ENCODE data around the gene CLDN9.

CLDN9 gene

DNA sequence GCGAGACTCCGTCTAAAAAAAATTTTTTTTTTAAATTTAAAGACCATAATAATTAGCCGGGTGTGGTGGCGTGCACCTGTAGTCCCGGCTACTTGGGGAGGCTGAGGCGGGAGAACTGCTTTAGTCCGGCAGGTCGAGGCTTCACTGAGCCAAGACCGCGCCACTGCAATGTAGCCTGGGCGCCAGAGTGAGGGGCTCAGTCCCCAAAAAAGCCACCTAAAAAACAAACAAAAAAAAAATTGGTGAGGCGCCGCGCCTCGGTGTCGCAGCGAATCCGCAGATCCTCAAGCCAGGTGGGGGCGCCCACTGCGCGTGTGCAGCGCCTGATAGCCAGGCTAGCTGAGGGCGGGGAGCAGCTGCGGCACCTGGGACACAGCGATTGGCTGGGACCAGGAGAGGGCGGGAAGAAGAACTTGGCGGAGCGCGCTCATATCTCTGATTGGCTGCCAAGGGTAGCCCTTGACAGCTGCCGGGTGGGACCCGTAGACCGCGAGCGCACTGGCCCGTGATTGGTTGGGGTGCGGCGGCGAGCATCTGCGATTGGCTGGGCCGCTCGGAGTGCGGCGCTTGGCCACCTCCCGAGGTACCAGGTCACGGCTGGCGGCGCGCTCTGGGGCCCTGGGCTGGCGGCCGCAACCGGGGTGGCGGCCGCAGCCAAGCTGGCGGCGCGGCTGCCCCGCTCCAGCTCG is 9.0 kb upstream of the CLDN9 start:
- Histone ChIP-seq H3K4me1 (ENCODE audit: insufficient read depth, low read length) (peaks cover 24% of the 10 kb centered on the region), H3K27ac (ENCODE audit: low read depth, low read length) (no peak overlapping the region), H3K9me3 (ENCODE audit: insufficient read depth, low read depth, low read length) (no peaks in the 10 kb centered on the region), H3K4me3 (ENCODE audit: low read length) (peak overlapping the region; percentile 29; the same call in 1 of the 2 replicates), H3K27me3 (ENCODE audit: insufficient read depth, low read length) (no peaks in the 10 kb centered on the region), H3K36me3 (ENCODE audit: insufficient read depth, low read length) (no peaks in the 10 kb centered on the region), H3K9ac (ENCODE audit: low read depth, low read length) (no peak overlapping the region)
- WGBS: 10% methylated on average over 58 of the region's 58 CpGs

DNA sequence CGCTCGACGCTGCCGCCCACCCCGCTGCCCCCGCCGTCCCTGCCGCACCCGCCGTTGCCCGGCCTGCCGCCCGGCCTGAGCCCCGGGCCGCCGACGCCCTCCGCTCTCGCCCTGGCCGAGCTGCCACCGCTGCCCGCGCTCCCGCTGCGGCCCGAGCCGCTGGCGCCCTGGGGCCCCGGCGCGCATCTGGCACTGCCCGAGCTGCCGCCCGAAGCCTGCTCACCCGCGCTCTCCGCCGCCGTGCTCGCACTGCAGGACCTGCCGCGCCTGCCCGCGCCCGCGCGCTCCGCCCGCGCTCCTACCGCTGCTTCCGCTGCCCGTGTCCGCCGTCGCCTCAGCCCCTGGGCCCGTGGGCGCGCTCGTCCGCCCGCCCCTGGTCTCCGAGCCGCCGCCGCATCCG is 8.4 kb upstream of the CLDN9 start:
- no peaks in the 10 kb centered on the region for H3K9me3 ChIP-seq (ENCODE audit: insufficient read depth, low read depth, low read length)
- peak overlapping the region; percentile 29; the same call in 1 of the 2 replicates for H3K4me3 ChIP-seq (ENCODE audit: low read length)
- peaks cover 30% of the 10 kb centered on the region for H3K4me1 ChIP-seq (ENCODE audit: insufficient read depth, low read length)
- H3K9ac ChIP-seq (ENCODE audit: low read depth, low read length): no peak overlapping the region
- under 1% methylated on average over 67 of the region's 67 CpGs for WGBS
- no peaks in the 10 kb centered on the region for H3K36me3 ChIP-seq (ENCODE audit: insufficient read depth, low read length)
- no peak overlapping the region for H3K27ac ChIP-seq (ENCODE audit: low read depth, low read length)
- no peaks in the 10 kb centered on the region for H3K27me3 ChIP-seq (ENCODE audit: insufficient read depth, low read length)

DNA sequence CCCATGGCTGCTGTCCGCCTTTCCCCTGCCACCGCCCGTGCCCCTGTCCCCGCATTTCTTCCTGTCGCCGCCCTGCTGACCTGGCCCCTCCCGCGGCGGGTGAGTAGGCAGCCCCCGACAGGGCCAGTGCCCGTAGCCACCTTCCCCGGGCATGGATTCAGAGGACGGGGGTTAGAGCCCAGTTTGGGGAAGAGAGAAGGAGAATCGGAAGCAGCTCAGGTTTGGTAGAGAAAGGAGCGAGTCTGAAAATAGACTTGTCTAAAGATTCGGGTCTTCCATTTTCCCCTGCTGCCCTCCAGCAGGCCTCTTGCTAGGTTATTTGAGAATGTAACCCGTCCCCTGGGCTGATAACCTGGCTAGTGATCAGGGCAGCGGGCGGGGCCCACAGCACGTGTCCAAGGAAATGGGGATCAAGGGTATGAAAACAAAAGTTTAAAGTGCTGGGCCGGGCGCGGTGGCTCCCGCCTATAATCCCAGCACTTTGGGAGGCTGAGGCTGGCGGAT is 7.9 kb upstream of the CLDN9 start:
- H3K9me3 ChIP-seq (ENCODE audit: insufficient read depth, low read depth, low read length): no peaks in the 10 kb centered on the region
- H3K4me1 ChIP-seq (ENCODE audit: insufficient read depth, low read length): peaks cover 35% of the 10 kb centered on the region
- H3K9ac ChIP-seq (ENCODE audit: low read depth, low read length): peak overlapping the region; percentile 60; the same call in 1 of the 2 replicates
- WGBS: 2% methylated on average over 25 of the region's 25 CpGs
- H3K36me3 ChIP-seq (ENCODE audit: insufficient read depth, low read length): no peaks in the 10 kb centered on the region
- no peaks in the 10 kb centered on the region for H3K27me3 ChIP-seq (ENCODE audit: insufficient read depth, low read length)
- peak overlapping the region; percentile 65 for H3K4me3 ChIP-seq (ENCODE audit: low read length)
- H3K27ac ChIP-seq (ENCODE audit: low read depth, low read length): peak overlapping the region; percentile 83; the same call in 1 of the 2 replicates

DNA sequence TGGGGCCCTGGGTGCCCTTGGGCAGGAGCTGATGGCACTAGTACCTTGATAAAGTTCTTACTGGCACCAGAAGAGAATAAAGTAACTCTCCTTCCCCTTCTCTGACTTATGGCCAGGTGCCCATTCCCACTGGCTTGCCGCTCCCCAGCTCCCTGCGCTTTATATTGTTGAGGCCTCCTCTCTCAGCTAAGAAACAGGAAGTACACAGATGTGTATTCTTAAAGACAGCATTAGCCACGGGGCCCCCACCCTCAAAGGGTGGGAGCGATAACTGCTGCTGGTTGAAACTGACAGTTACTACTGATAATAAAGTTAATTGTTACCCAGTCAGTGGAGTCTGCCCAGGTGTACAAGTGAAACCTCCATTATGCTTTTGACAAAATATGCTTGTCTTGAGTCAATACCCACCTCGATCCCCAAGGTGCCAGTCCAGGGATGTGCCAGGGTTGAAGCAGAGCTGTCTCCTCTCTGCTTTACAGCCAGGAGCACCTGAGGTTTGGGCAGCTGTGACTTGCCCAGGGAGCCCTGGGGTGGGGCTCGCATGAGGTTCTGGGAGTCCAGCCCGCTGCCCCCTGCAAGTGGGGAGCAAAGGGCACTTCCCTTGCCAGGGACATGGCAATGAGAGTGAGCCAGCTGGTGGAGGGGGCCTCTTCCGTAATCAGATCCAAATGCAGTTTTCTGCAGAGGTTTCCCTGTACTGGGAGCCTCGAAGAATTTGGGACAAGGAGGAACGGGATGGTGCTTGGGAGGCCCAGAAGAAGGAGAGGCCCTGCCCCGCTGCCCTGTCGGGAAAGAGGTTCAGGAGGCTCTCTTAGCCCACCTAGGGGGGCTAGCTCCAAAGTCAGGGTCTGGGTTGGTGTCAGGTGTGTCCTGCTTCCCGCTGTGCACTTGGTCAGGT is 5.4 kb upstream of the CLDN9 start:
- Histone ChIP-seq H3K36me3 (ENCODE audit: insufficient read depth, low read length) (no peaks in the 10 kb centered on the region), H3K27ac (ENCODE audit: low read depth, low read length) (peak overlapping the region; percentile 98), H3K4me3 (ENCODE audit: low read length) (peak overlapping the region; percentile 44), H3K9me3 (ENCODE audit: insufficient read depth, low read depth, low read length) (no peaks in the 10 kb centered on the region), H3K9ac (ENCODE audit: low read depth, low read length) (peak overlapping the region; percentile 86), H3K27me3 (ENCODE audit: insufficient read depth, low read length) (peaks cover 9% of the 10 kb centered on the region), H3K4me1 (ENCODE audit: insufficient read depth, low read length) (peaks cover 41% of the 10 kb centered on the region)
- WGBS: 42% methylated on average over 13 of the region's 13 CpGs

DNA sequence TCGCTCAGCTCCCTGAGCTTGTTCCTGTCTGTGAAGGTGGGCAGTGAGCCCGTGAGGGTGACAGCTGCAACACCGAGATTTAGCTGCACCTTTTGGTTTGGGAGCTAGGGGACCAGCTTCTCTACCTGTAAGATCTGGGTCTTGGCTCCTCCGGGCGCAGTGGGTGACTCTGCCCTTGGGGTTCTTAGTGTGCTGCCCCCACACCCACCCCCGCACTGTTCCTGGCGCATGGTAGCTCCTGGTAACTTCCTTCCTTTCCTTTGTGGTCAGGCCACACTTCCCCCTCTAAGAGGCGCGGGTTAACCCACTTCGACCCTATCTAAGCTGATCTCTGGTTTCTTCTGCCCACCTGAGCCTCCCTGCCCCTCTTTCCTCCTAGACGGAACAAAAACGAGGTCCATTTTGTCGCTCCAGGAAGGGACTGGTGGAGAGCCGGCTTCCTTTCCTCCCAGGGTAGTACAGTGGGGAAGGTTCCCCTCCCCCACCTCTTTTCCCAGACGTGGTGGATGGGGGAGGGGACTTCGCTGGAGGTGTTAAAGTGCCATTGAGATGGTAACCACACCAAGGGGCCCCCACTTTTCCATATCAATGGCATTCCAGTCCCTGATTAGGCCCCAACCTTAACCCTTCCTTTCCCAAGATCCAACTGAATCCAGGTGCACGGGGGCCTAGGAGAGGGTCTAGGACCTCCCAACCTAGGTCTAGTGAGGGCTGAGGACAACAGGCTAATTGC is 4.6 kb upstream of the CLDN9 start:
- H3K4me1 ChIP-seq (ENCODE audit: insufficient read depth, low read length): peaks cover 44% of the 10 kb centered on the region
- peak overlapping the region; percentile 86 for H3K9ac ChIP-seq (ENCODE audit: low read depth, low read length)
- peak overlapping the region; percentile 98 for H3K27ac ChIP-seq (ENCODE audit: low read depth, low read length)
- peak overlapping the region; percentile 44 for H3K4me3 ChIP-seq (ENCODE audit: low read length)
- WGBS: 3% methylated on average over 13 of the region's 17 CpGs
- H3K36me3 ChIP-seq (ENCODE audit: insufficient read depth, low read length): no peaks in the 10 kb centered on the region
- no peaks in the 10 kb centered on the region for H3K9me3 ChIP-seq (ENCODE audit: insufficient read depth, low read depth, low read length)
- H3K27me3 ChIP-seq (ENCODE audit: insufficient read depth, low read length): peaks cover 11% of the 10 kb centered on the region

DNA sequence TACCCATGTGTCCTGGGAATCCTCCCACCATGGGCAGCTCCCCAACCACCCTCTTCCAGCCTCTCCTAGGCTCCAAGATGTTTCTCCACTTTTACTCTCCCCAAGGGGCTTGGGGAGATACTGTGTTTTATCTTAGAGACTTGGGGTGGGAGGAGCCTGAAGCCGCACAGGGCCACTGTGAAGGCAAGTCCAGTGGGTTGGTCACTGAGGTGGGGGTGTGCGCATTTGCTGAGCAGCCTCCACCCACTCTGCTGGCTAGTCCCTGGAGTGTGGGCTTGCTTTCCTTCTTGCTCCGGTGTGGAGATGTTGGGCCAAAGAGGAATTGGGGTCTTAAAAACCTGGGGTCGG is 4.1 kb upstream of the CLDN9 start:
- H3K9me3 ChIP-seq (ENCODE audit: insufficient read depth, low read depth, low read length): no peaks in the 10 kb centered on the region
- H3K27me3 ChIP-seq (ENCODE audit: insufficient read depth, low read length): peaks cover 16% of the 10 kb centered on the region
- peak overlapping the region; percentile 44; the same call in 1 of the 2 replicates for H3K4me3 ChIP-seq (ENCODE audit: low read length)
- peak overlapping the region; percentile 65 for H3K9ac ChIP-seq (ENCODE audit: low read depth, low read length)
- peaks cover 49% of the 10 kb centered on the region for H3K4me1 ChIP-seq (ENCODE audit: insufficient read depth, low read length)
- WGBS: 36% methylated on average over 4 of the region's 4 CpGs
- no peaks in the 10 kb centered on the region for H3K36me3 ChIP-seq (ENCODE audit: insufficient read depth, low read length)
- peak overlapping the region; percentile 98 for H3K27ac ChIP-seq (ENCODE audit: low read depth, low read length)

DNA sequence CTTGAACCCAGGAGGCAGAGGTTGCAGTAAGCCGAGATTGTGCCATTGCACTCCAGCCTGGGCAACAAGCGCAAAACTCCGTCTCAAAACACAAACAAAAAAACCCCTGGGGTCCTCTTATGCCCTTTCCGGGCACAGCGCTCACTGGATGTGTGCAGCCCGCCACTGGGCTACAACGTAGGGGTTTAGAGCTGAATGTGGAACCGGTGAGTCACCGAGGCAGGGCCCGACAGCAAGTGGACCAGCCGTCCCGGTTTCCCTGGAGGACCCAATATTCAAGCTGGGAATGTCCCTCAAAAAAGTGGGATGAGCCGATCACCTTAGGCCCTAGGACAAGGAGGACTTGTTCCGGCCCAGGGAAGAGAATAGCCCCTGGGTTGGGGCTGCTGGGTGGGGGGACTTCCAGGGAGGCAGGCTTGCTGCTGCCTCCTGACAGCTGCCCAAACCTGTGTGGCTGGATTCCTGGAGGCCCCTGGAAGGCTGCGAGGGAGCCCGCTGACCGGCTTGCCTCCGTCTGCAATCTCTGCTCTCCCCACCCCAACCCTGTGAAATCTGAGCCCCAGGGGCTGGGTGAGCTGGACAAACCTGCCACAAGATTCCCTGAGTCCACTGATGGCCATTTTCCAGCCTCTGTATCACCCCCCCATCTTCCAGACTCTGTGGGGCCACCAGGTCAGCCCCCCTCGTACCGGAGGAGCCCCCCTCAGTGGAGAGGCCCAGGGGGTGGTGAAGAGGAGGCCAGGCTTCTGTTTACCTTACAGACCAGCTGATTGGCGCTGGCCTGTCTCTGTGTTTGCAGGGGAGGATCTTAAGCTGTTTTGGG is 2.9 kb upstream of the CLDN9 start:
- peak overlapping the region; percentile 65 for H3K9ac ChIP-seq (ENCODE audit: low read depth, low read length)
- peaks cover 6% of the 10 kb centered on the region; the same call in 1 of the 2 replicates for H3K36me3 ChIP-seq (ENCODE audit: insufficient read depth, low read length)
- peak overlapping the region; percentile 44 for H3K4me3 ChIP-seq (ENCODE audit: low read length)
- peaks cover 18% of the 10 kb centered on the region for H3K27me3 ChIP-seq (ENCODE audit: insufficient read depth, low read length)
- peak overlapping the region; percentile 98 for H3K27ac ChIP-seq (ENCODE audit: low read depth, low read length)
- 25% methylated on average over 21 of the region's 21 CpGs for WGBS
- H3K9me3 ChIP-seq (ENCODE audit: insufficient read depth, low read depth, low read length): no peaks in the 10 kb centered on the region
- peaks cover 56% of the 10 kb centered on the region for H3K4me1 ChIP-seq (ENCODE audit: insufficient read depth, low read length)

DNA sequence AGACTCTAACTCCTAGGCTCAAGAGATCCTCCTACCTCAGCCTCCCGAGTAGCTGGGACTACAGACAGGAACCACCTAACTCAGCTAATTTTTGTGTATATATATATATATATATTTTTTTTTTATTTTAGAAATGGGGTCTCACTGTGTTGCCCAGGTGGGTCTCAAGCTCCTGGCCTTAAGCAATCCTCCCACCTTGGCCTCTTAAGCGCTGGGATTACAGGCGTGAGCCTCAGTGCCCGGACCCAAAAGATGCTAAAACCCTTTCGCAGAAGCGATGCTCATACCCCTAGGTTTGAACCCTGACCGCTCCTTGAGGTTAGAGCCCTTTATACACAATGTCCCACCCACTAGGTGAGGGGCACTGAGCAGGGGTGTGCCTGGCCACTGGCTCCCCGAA is 2.2 kb upstream of the CLDN9 start:
- Histone ChIP-seq H3K4me1 (ENCODE audit: insufficient read depth, low read length) (peaks cover 56% of the 10 kb centered on the region), H3K27me3 (ENCODE audit: insufficient read depth, low read length) (peaks cover 18% of the 10 kb centered on the region), H3K27ac (ENCODE audit: low read depth, low read length) (peak overlapping the region; percentile 98; the same call in 1 of the 2 replicates), H3K4me3 (ENCODE audit: low read length) (peak overlapping the region; percentile 44; the same call in 1 of the 2 replicates), H3K9ac (ENCODE audit: low read depth, low read length) (no peak overlapping the region), H3K9me3 (ENCODE audit: insufficient read depth, low read depth, low read length) (no peaks in the 10 kb centered on the region), H3K36me3 (ENCODE audit: insufficient read depth, low read length) (peaks cover 13% of the 10 kb centered on the region)
- WGBS: 96% methylated on average over 7 of the region's 8 CpGs

DNA sequence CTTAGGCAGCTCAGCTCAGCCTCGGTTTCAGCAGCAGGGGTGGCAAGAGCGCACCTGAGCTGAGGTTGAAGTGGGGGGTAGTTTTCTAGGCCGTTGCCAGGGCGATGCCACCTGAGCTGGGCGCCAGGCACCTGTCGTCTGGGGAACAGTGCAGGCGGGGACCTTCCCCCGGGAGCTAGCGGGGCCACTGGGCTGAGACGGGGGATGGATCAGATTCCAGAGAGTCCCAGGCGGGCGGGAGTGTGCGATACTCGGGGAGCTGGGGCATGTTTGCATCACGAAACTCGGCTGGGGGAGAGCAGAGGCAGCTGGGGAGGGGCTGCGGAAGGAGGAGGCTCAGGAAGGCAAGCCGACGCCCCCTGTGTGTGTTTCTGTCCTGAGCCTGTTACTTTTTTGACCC is 477 bp upstream of the CLDN9 start:
- Histone ChIP-seq H3K4me3 (ENCODE audit: low read length) (peak overlapping the region; percentile 56), H3K9ac (ENCODE audit: low read depth, low read length) (no peak overlapping the region), H3K36me3 (ENCODE audit: insufficient read depth, low read length) (peaks cover 21% of the 10 kb centered on the region), H3K4me1 (ENCODE audit: insufficient read depth, low read length) (peaks cover 46% of the 10 kb centered on the region), H3K27ac (ENCODE audit: low read depth, low read length) (no peak overlapping the region; the same call in 1 of the 2 replicates), H3K9me3 (ENCODE audit: insufficient read depth, low read depth, low read length) (no peaks in the 10 kb centered on the region), H3K27me3 (ENCODE audit: insufficient read depth, low read length) (peaks cover 18% of the 10 kb centered on the region)
- WGBS: 21% methylated on average over 19 of the region's 19 CpGs

DNA sequence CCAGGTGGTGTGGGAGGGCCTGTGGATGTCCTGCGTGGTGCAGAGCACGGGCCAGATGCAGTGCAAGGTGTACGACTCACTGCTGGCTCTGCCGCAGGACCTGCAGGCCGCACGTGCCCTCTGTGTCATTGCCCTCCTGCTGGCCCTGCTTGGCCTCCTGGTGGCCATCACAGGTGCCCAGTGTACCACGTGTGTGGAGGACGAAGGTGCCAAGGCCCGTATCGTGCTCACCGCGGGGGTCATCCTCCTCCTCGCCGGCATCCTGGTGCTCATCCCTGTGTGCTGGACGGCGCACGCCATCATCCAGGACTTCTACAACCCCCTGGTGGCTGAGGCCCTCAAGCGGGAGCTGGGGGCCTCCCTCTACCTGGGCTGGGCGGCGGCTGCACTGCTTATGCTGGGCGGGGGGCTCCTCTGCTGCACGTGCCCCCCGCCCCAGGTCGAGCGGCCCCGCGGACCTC is 798 bp downstream of the CLDN9 start:
- H3K9ac ChIP-seq (ENCODE audit: low read depth, low read length): no peak overlapping the region
- peaks cover 18% of the 10 kb centered on the region for H3K27me3 ChIP-seq (ENCODE audit: insufficient read depth, low read length)
- H3K36me3 ChIP-seq (ENCODE audit: insufficient read depth, low read length): peaks cover 21% of the 10 kb centered on the region
- H3K27ac ChIP-seq (ENCODE audit: low read depth, low read length): no peak overlapping the region; the same call in 1 of the 2 replicates
- 59% methylated on average over 27 of the region's 27 CpGs for WGBS
- peaks cover 40% of the 10 kb centered on the region for H3K4me1 ChIP-seq (ENCODE audit: insufficient read depth, low read length)
- H3K9me3 ChIP-seq (ENCODE audit: insufficient read depth, low read depth, low read length): no peaks in the 10 kb centered on the region
- no peak overlapping the region for H3K4me3 ChIP-seq (ENCODE audit: low read length)

All from HUES64 (cell line).